ENCODE results near the gene FDXACB1. TPM values are rescaled to one million over a fixed set of nuclear protein-coding genes. Genes with fewer than 3 reads are reported as not detected.

The FDXACB1 gene
- total and polyA plus RNA-seq, 9 of the 15 experiments (the other 6 are each of a cell fraction or from before 2014, with no cell fraction given): 3.2 to 7.5 (median 5.3) TPM

- TF ChIP-seq HNRNPUL1 (IDR thresholded peaks at IDR 0.05; ENCODE audit: low read length) (no peak), ZNF766 (CRISPR knock-in tag; conservative IDR thresholded peaks at IDR 0.05) (peak; percentile 50; the same call in 1 of the 2 replicates), SMARCA4 (IDR thresholded peaks at IDR 0.05) (0 out of 2 replicates have a peak, but pooled peaks have one; percentile 16), MBD1 (CRISPR knock-in tag; IDR thresholded peaks at IDR 0.05) (no peak), KAT7 (CRISPR knock-in tag; IDR thresholded peaks at IDR 0.05; ENCODE audit: borderline replicate concordance) (no peak), HDAC2 (IDR thresholded peaks at IDR 0.05) (0 out of 2 replicates have a peak, but pooled peaks have one; percentile 8), RBM15 (IDR thresholded peaks at IDR 0.05; ENCODE audit: insufficient read depth, low read length) (no peak), SIN3A (IDR thresholded peaks at IDR 0.05; ENCODE audit: borderline replicate concordance in 2 of 2, control insufficient read depth in 1 of 2, low read depth in 2 of 2, low read length in 2 of 2) (0 out of 4 replicates have a peak, but pooled peaks of 1 of the 2 experiments have one; percentile 25), CHD1 (IDR thresholded peaks at IDR 0.05; ENCODE audit: low read length) (no peak), BACH1 (tag; IDR thresholded peaks at IDR 0.05) (peak; percentile 25; the same call in 1 of the 2 replicates)
- TF ChIP-seq, protein P1, sequence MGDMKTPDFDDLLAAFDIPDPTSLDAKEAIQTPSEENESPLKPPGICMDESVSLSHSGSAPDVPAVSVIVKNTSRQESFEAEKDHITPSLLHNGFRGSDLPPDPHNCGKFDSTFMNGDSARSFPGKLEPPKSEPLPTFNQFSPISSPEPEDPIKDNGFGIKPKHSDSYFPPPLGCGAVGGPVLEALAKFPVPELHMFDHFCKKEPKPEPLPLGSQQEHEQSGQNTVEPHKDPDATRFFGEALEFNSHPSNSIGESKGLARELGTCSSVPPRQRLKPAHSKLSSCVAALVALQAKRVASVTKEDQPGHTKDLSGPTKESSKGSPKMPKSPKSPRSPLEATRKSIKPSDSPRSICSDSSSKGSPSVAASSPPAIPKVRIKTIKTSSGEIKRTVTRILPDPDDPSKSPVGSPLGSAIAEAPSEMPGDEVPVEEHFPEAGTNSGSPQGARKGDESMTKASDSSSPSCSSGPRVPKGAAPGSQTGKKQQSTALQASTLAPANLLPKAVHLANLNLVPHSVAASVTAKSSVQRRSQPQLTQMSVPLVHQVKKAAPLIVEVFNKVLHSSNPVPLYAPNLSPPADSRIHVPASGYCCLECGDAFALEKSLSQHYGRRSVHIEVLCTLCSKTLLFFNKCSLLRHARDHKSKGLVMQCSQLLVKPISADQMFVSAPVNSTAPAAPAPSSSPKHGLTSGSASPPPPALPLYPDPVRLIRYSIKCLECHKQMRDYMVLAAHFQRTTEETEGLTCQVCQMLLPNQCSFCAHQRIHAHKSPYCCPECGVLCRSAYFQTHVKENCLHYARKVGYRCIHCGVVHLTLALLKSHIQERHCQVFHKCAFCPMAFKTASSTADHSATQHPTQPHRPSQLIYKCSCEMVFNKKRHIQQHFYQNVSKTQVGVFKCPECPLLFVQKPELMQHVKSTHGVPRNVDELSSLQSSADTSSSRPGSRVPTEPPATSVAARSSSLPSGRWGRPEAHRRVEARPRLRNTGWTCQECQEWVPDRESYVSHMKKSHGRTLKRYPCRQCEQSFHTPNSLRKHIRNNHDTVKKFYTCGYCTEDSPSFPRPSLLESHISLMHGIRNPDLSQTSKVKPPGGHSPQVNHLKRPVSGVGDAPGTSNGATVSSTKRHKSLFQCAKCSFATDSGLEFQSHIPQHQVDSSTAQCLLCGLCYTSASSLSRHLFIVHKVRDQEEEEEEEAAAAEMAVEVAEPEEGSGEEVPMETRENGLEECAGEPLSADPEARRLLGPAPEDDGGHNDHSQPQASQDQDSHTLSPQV (IDR thresholded peaks at IDR 0.05): peak; percentile 75
- TF ChIP-seq, protein P2, sequence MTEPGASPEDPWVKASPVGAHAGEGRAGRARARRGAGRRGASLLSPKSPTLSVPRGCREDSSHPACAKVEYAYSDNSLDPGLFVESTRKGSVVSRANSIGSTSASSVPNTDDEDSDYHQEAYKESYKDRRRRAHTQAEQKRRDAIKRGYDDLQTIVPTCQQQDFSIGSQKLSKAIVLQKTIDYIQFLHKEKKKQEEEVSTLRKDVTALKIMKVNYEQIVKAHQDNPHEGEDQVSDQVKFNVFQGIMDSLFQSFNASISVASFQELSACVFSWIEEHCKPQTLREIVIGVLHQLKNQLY (CRISPR knock-in tag; conservative IDR thresholded peaks at IDR 0.05): no peak
- TF ChIP-seq, protein P3, sequence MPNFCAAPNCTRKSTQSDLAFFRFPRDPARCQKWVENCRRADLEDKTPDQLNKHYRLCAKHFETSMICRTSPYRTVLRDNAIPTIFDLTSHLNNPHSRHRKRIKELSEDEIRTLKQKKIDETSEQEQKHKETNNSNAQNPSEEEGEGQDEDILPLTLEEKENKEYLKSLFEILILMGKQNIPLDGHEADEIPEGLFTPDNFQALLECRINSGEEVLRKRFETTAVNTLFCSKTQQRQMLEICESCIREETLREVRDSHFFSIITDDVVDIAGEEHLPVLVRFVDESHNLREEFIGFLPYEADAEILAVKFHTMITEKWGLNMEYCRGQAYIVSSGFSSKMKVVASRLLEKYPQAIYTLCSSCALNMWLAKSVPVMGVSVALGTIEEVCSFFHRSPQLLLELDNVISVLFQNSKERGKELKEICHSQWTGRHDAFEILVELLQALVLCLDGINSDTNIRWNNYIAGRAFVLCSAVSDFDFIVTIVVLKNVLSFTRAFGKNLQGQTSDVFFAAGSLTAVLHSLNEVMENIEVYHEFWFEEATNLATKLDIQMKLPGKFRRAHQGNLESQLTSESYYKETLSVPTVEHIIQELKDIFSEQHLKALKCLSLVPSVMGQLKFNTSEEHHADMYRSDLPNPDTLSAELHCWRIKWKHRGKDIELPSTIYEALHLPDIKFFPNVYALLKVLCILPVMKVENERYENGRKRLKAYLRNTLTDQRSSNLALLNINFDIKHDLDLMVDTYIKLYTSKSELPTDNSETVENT (CRISPR knock-in tag; IDR thresholded peaks at IDR 0.05): no peak
- TF ChIP-seq, protein P4, sequence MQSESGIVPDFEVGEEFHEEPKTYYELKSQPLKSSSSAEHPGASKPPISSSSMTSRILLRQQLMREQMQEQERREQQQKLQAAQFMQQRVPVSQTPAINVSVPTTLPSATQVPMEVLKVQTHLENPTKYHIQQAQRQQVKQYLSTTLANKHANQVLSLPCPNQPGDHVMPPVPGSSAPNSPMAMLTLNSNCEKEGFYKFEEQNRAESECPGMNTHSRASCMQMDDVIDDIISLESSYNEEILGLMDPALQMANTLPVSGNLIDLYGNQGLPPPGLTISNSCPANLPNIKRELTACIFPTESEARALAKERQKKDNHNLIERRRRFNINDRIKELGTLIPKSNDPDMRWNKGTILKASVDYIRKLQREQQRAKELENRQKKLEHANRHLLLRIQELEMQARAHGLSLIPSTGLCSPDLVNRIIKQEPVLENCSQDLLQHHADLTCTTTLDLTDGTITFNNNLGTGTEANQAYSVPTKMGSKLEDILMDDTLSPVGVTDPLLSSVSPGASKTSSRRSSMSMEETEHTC (IDR thresholded peaks at IDR 0.05): no peak
These were observed 634 bp upstream of the FDXACB1 start (continued) for GRCh38 chr11:111879637-111879960.

Measured in K562 (cell line).